GM23248 (cell line): ENCODE data around the gene IFT52.

ENCODE experiments used
- EZH2 ChIP-seq: fragments of 200-600 bp; sonication (generic); IDR thresholded peaks from 2 replicates; pipeline ENCODE4 v1.6.1; 2018; ENCODE audit warnings: antibody characterized with exemption, mild to moderate bottlenecking; ENCODE audit not compliant: insufficient read depth, poor library complexity, severe bottlenecking
- EZH2phosphoT487 ChIP-seq: fragments of 200-600 bp; sonication (generic); IDR thresholded peaks from 2 replicates; pipeline ENCODE4 v1.6.1; 2018; ENCODE audit warnings: antibody characterized with exemption, moderate library complexity, mild to moderate bottlenecking, low read depth; ENCODE audit not compliant: insufficient read depth

DNA sequence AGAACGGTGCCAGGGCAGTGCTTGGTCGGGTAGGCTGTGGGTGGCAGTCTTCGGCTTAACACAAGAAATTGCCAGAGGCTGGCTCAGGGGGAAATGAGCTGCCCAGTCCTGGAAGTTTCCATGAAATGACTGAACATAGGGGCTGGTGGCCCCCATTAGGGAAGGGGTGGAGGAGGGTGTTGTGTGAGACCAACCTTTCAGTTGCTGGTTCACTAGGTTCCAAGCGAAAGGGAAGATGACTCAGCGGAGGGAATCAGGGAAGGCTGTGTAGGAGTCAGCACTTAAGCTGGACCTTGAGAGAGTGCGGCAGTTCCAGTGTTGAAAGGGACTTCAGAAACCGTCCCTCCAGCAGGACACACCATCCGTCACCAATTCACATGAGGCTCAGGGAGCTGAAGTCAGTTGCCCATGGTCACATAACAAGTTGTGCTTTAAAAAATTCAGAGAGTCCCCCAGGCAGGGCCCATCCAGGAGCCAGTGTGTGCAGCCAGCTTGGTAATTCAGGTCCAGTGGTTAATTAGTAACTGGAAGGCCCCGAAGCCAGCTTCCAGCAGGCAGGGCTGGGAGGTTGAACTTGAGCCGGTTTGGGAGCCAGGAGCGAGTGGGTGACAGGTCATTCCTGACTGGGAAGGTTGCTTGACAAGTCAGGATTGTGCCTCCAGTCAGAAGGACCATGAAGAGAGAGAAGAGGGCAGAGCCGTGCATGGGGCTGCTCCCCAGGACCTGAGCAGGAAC is 32.2 kb upstream of the IFT52 start, which contains the start of gene SGK2:
- TF ChIP-seq EZH2phosphoT487 = no peak
- TF ChIP-seq EZH2 = no peak
